Colonic mucosa (tissue), 4 donors: ENCODE measurements around the gene MOB3C. TPM values are rescaled to one million over a fixed set of nuclear protein-coding genes. Genes with fewer than 3 reads are reported as not detected.
"Not testable (repeated sequence)": the region's sequence is repeated elsewhere in the genome, so short reads cannot be mapped to it uniquely, and the experiment has no call there.

Source experiments
- DNase-seq: peaks from one replicate; pipeline ENCODE4 v3.0.0-alpha.2; 2020
- H3K27ac ChIP-seq: fragments of 200-600 bp; one replicate; pipeline ENCODE4 v1.8.0; 2021
- H3K27me3 ChIP-seq: fragments of 200-600 bp; one replicate; pipeline ENCODE4 v1.8.0; 2021
- H3K36me3 ChIP-seq: fragments of 200-600 bp; one replicate; pipeline ENCODE4 v1.8.0; 2021
- H3K4me1 ChIP-seq: fragments of 200-600 bp; one replicate; pipeline ENCODE4 v1.8.0; 2021; ENCODE audit warnings: mild to moderate bottlenecking
- H3K4me3 ChIP-seq: fragments of 200-600 bp; one replicate; pipeline ENCODE4 v1.8.0; 2021
- H3K9ac ChIP-seq, 2 donors: one replicate each; pipeline ENCODE4 v1.7.0; 2013; ENCODE audit warnings: control low read depth in 2 of 2, low read depth in 2 of 2, low read length in 2 of 2
- H3K9me3 ChIP-seq: fragments of 200-600 bp; one replicate; pipeline ENCODE4 v1.8.0; 2021
- CTCF ChIP-seq: fragments of 200-600 bp; IDR thresholded peaks from one replicate; pipeline ENCODE4 v1.8.0; 2022; ENCODE audit warnings: antibody characterized with exemption, mild to moderate bottlenecking
- intact Hi-C: fragments of 100-400 bp; cut with DNase I; formaldehyde crosslinking; loops from one replicate; pipeline ENCODE4 v1.14.1; 2022
- total RNA-seq, 2 donors: library from RNA; stranded (reverse); fragmentation: NEBNext Ultra II Directional in 1 of 2; extraction: Animal tissue kit (Norgen Biotek cat#: 25700) in 1 of 2; gene quantifications; one replicate each; pipeline ENCODE4 v1.2.1, GENCODE V29; 2021
- donor health status: healthy.
- donor health status: DM: no; HTN: no; CAD: no.
- donor health status: DM: no; HTN: no; CAD: no.

MOB3C gene
- 10 to 100 TPM; 11.8 to 16.3 TPM for total RNA-seq

DNA sequence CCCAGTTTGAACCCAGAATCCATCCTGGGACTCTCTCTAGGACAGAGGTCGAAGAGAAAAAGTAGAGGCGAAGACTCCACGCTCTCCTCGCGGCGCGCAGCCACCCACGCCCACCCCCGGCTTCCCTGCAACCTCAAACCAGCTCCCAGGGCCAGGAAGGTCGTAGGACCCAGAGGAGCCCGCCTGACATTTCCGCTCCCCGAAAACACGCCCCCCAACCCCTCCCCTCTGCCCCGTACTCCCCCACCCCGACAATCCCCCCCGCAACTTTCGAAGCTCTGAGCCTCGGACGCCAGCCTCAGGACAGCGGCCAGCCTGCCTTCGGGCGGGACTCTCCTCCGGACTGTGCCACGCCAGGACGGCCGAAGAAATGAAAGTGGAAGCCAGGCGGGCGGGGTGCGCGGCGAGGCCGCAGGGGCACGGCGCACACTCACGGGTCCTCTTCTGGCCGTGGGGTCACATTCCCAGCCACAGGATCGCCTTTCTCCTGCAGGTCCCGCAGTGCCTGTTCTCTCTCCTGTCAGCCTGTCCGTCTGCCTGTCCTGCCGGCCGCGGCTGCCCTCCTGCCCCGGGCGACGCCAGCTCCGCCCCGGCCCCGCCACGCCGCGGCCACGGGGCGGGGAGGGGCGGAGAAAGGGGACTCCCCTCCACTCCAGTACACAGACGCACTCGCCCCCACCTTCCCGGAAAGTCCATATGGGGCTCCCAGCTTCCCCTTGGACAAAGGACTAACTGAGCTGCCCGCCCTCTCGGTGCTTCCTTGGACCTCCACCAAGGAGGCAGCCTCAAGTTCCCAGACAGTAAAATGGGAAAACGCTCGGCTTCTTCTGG is at the start of gene MOB3C:
Gene MOB3C, minus strand, starts transcription at position 535 of the 831 bp plus-strand sequence. CDS start 3,490 bp downstream, outside the sequence.
- no peak for TF ChIP-seq CTCF
- no peaks in the 10 kb centered on the region for H3K9me3 ChIP-seq
- peak within 1 kb of the TSS; percentile 71 to 87 for H3K9ac ChIP-seq
- H3K27ac ChIP-seq = peak within 1 kb of the TSS; percentile 88
- peaks cover 5% of the 10 kb centered on the region for H3K4me1 ChIP-seq
- peak within 1 kb of the TSS; percentile 63 for H3K4me3 ChIP-seq
- DNase-seq = peak; percentile 87
- H3K27me3 ChIP-seq = no peaks in the 10 kb centered on the region
- intact Hi-C loops = no loop called here
- no peaks in the 10 kb centered on the region for H3K36me3 ChIP-seq

DNA sequence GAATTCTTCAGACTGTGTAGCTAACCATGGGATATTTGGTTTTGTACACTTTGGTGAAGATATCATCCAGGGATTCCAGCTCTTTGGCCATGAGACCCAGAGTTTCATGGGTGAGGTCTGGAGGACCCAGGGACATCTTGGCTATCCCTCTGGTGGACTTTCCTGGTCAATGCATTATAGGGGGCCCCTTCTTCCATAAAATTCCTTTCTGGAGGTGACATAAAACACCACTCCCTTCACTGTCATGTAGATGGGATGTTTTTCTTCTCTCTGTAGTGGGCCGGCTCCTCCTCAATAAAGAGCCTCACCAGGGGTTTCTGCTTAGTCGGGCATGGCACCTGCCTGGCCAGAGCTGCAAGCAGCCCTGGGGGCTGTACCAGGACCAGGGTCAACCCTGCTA is 49.4 kb upstream of the MOB3C start:
- H3K36me3 ChIP-seq = peaks cover 5% of the 10 kb centered on the region
- no peaks in the 10 kb centered on the region for H3K9me3 ChIP-seq
- H3K9ac ChIP-seq = no peak overlapping the region
- no peaks in the 10 kb centered on the region for H3K27me3 ChIP-seq
- intact Hi-C loops = no loop called here
- no peak for TF ChIP-seq CTCF
- no peak overlapping the region for H3K27ac ChIP-seq
- peaks cover 11% of the 10 kb centered on the region for H3K4me1 ChIP-seq
- no peak for DNase-seq
- H3K4me3 ChIP-seq = no peak overlapping the region

GRCh38 chr1:46662919-46663318 is 46.3 kb upstream of the MOB3C start:
- intact Hi-C loops, H3K9ac ChIP-seq, H3K36me3 ChIP-seq: not testable (repeated sequence)

GRCh38 chr1:46660116-46660515 is 43.5 kb upstream of the MOB3C start:
- H3K27me3 ChIP-seq, H3K9ac ChIP-seq, H3K4me3 ChIP-seq, DNase-seq, H3K9me3 ChIP-seq, intact Hi-C loops, H3K27ac ChIP-seq, H3K36me3 ChIP-seq, H3K4me1 ChIP-seq: not testable (repeated sequence)

More at GRCh38 chr1:46662919-46663318, 46.3 kb upstream of the MOB3C start:
- H3K4me1 ChIP-seq = peaks cover 11% of the 10 kb centered on the region
- not testable (repeated sequence) for H3K9me3 ChIP-seq, H3K4me3 ChIP-seq, H3K27me3 ChIP-seq, DNase-seq, H3K27ac ChIP-seq

- TF ChIP-seq CTCF = no peak
- H3K27me3 ChIP-seq = no peaks in the 10 kb centered on the region
- no peaks in the 10 kb centered on the region for H3K36me3 ChIP-seq
- no peak for DNase-seq
- intact Hi-C loops = no loop called here
- H3K9ac ChIP-seq = no peak overlapping the region
- no peak overlapping the region for H3K4me3 ChIP-seq
- H3K4me1 ChIP-seq = peaks cover 4% of the 10 kb centered on the region
- no peaks in the 10 kb centered on the region for H3K9me3 ChIP-seq
- no peak overlapping the region for H3K27ac ChIP-seq
Observed at GRCh38 chr1:46659307-46659870, 42.8 kb upstream of the MOB3C start.

DNA sequence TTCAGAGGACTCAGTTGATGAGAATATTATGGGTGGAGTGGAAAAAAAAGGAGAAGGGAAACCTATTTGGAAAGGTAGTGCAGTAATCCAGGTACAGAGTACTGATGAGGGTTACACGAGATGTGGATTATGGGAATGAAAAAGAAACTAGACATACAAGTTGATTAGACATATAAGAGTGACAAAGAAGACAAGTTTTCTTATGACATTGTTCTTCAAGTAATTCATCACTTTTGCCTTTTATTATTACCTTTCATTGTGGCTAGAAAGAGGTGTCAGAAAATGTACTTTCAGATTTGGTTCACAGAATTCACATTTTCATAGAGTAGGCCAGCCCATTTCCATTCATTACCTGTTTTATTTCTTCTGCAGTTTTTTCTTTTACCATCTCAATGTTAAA is 41.2 kb upstream of the MOB3C start:
- Histone ChIP-seq H3K27ac (no peak overlapping the region), H3K9ac (no peak overlapping the region), H3K27me3 (no peaks in the 10 kb centered on the region), H3K9me3 (no peaks in the 10 kb centered on the region), H3K4me1 (peaks cover 4% of the 10 kb centered on the region), H3K4me3 (no peak overlapping the region), H3K36me3 (no peaks in the 10 kb centered on the region)
- no peak for DNase-seq
- TF ChIP-seq CTCF = no peak
- intact Hi-C loops = no loop called here
